Panc1 (cell line): ENCODE data around the gene DVL3. TPM values are rescaled to one million over a fixed set of nuclear protein-coding genes. Genes with fewer than 3 reads are reported as not detected.

Experiments
- ATAC-seq: fragments of 200-7000 bp; cut with Tn5 transposase; 2 replicates; pipeline ENCODE4 v1.9.1; 2020; ENCODE audit warnings: mild to moderate bottlenecking, moderate library complexity
- Bru-seq: library from RNA; stranded (reverse); fragments of 400-500 nt; gene quantifications from one replicate; lab custom pipeline; 2021; lab: Mats Ljungman, UMichigan
- BruChase-seq, 2 experiments: library from RNA; stranded (reverse); fragments of 400-500 nt; gene quantifications; one replicate each; lab custom pipeline; 2021; lab: Mats Ljungman, UMichigan
- BruUV-seq: library from RNA; stranded (reverse); fragments of 400-500 nt; replicated peaks from 2 replicates; lab custom pipeline; 2021; lab: Mats Ljungman, UMichigan
- CTCF ChIA-PET: fragments of 300-600 bp; sonication (Branson Sonifier 250); formaldehyde crosslinking; loops from one replicate; lab custom pipeline; 2022; ENCODE audit warnings: antibody characterized with exemption; lab: Charles Lee
- POLR2A ChIA-PET: fragments of 300-600 bp; sonication (Branson Sonifier 250); formaldehyde crosslinking; loops from one replicate; lab custom pipeline; 2022; ENCODE audit warnings: antibody characterized with exemption; lab: Charles Lee
- DNase-seq: peaks from one replicate; pipeline ENCODE4 v3.0.0-alpha.2; 2010; ENCODE audit warnings: low read depth, low spot score
- H3K27ac ChIP-seq: 2 replicates; pipeline ENCODE4 v1.5.1; 2011; ENCODE audit warnings: mild to moderate bottlenecking, low read length, inconsistent platforms
- H3K27me3 ChIP-seq: fragments of 200-500 bp; sonication (Bioruptor generic); 2 replicates; pipeline ENCODE4 v1.6.0; 2014; ENCODE audit warnings: low read length, inconsistent platforms; ENCODE audit not compliant: control insufficient read depth, insufficient read depth
- H3K36me3 ChIP-seq: fragments of 200-500 bp; sonication (Bioruptor generic); 2 replicates; pipeline ENCODE4 v1.5.1; 2014; ENCODE audit warnings: inconsistent platforms, mild to moderate bottlenecking, low read length, moderate library complexity; ENCODE audit not compliant: control insufficient read depth, insufficient read depth
- H3K4me1 ChIP-seq: 2 replicates; pipeline ENCODE4 v1.5.1; 2011; ENCODE audit warnings: inconsistent platforms, mild to moderate bottlenecking, low read length, moderate library complexity; ENCODE audit not compliant: control insufficient read depth, insufficient read depth
- H3K4me3 ChIP-seq, 2 experiments: 2 replicates each; pipeline ENCODE4 v1.5.1; 2011 to 2012; ENCODE audit warnings: low read depth in 2 of 2, low read length in 2 of 2, mild to moderate bottlenecking in 2 of 2, inconsistent platforms in 1 of 2, moderate library complexity in 1 of 2
- H3K9me3 ChIP-seq: fragments of 200-500 bp; sonication (Bioruptor generic); 2 replicates; pipeline ENCODE4 v1.5.1; 2014; ENCODE audit warnings: low read depth, mild to moderate bottlenecking, inconsistent platforms, low read length, moderate library complexity; ENCODE audit not compliant: control insufficient read depth, insufficient read depth
- POLR2AphosphoS5 ChIP-seq: IDR thresholded peaks from 2 replicates; pipeline ENCODE4 v1.6.1; 2012; ENCODE audit warnings: mild to moderate bottlenecking, low read depth, low read length, moderate library complexity
- SIN3A ChIP-seq: IDR thresholded peaks from 2 replicates; pipeline ENCODE4 v1.6.1; 2012; ENCODE audit warnings: low read depth, mild to moderate bottlenecking, low read length, moderate library complexity, borderline replicate concordance; ENCODE audit not compliant: insufficient read depth
- TCF7L2 ChIP-seq: IDR thresholded peaks from 2 replicates; pipeline ENCODE4 v1.6.1; 2011; ENCODE audit warnings: mild to moderate bottlenecking, low read depth, low read length, inconsistent platforms
- in situ Hi-C: cut with HindIII; loops from 2 replicates; pipeline ENCODE4 v1.10.0; 2016; ENCODE audit warnings: low sequenced_read_pairs, low pct_unique_long_range_greater_than_20kb
- intact Hi-C: fragments of 100-400 bp; cut with micrococcal nuclease; formaldehyde crosslinking; loops from one replicate; pipeline ENCODE4 v1.10.0; 2022; ENCODE audit not compliant: unreplicated experiment
- long read RNA-seq: library from polyadenylated mRNA; unstranded; transcript quantifications from one replicate; pipeline ENCODE4 v2.0.0, GENCODE V29; 2021; ENCODE audit not compliant: unreplicated experiment
- polyA plus RNA-seq: library from polyadenylated mRNA; unstranded; fragments of >200 nt; gene quantifications from one replicate; pipeline ENCODE4 v1.2.1, GENCODE V29; 2012; ENCODE audit warnings: missing spikeins; ENCODE audit not compliant: insufficient read length
- total RNA-seq: library from RNA; stranded (reverse); gene quantifications from one replicate; pipeline ENCODE4 v1.2.1, GENCODE V29; 2021; ENCODE audit not compliant: unreplicated experiment
- TF ChIP-seq, protein P1 (sequence below): fragments of 450-650 bp; IDR thresholded peaks from 2 replicates; pipeline ENCODE4 v1.5.1; 2017; ENCODE audit warnings: mild to moderate bottlenecking
- TF ChIP-seq, protein P2 (sequence below), 2 experiments: IDR thresholded peaks; 2 replicates each; pipeline ENCODE4 v1.6.1; 2011 to 2012; ENCODE audit warnings: low read depth in 2 of 2, control low read depth in 1 of 2, low read length in 1 of 2, mild to moderate bottlenecking in 1 of 2, moderate library complexity in 1 of 2; ENCODE audit not compliant: insufficient read depth in 1 of 2

The DVL3 gene
- total RNA-seq (97.2 TPM), Bru-seq, nascent RNA (percentile 82 among the genes with signal in this experiment), BruChase-seq, experiment 1, labeled RNA remaining after a 2-hour chase (percentile 93 among the genes with signal in this experiment), BruChase-seq, experiment 2, labeled RNA remaining after a 6-hour chase (percentile 95 among the genes with signal in this experiment)
- polyA plus RNA-seq = 94.3 TPM
- long read RNA-seq, full-length matches to known transcripts = 56 of 156 reads
- long read RNA-seq, partial matches to known transcripts = 27 of 156 reads
- long read RNA-seq, other reads (novel, unspliced or antisense) = 73 of 156 reads

DNA sequence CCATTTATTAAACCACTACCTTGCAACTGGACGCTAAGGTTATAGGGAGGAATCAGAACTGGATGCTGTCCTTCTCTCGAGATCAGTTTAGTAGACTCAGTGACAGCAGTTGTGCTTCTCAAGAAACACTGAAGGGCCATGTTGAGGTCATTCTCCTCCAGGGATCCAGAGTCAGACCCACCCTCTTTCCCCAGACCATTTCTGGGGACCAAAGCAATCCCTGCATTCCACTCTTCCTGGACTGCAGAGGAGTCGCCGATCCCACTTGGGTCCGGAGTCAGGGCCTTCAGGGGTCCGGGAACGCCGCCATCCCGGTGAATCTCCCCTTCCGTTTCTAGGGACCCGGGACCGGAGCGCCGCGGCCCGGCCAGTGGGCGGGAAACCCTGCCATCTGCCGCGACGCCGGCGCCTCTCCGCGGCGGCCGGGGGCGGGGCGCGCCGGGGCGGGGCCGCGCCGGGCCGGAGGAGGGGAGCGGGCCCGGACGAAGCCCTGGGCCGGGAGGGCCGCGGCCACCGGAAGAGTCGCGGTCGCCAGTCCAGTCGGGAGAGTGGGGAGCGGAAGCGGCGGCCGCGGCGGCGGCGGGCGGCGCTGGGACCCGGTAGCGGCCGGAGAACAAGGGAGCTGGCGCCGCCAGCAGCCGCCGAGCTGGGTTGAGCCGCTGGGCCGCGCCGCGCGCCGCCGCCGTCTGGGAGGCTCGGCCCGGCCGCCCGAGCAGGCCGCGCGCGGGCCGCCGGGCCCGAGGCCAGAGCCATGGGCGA, at the start of gene DVL3:
TSS of gene DVL3 (plus strand) at position 493 of the 759 bp plus-strand sequence. CDS start at position 752, 259 bp downstream.
- peaks cover 17% of the 10 kb centered on the region for H3K4me1 ChIP-seq
- peak within 1 kb of the TSS; percentile 97 for H3K27ac ChIP-seq
- ChIA-PET POLR2A (interaction anchor here (0.6 to 1.0 kb wide), 2 partner anchors 19 to 124 kb away, joined by 5 to 6 read pairs; no protein-coding TSS in a partner anchor), CTCF (interaction anchor here (0.5 to 0.6 kb wide), 2 partner anchors 53 to 134 kb away, joined by 5 read pairs; no protein-coding TSS in a partner anchor)
- in situ Hi-C loops (no loop called here), intact Hi-C loops (no loop called here)
- peaks cover 5% of the 10 kb centered on the region; the same call in 1 of the 2 replicates for H3K36me3 ChIP-seq
- no peak for DNase-seq
- no TSS peak for BruUV-seq
- peak within 1 kb of the TSS; percentile 88 to 93 for H3K4me3 ChIP-seq
- H3K27me3 ChIP-seq = no peaks in the 10 kb centered on the region
- peak; percentile 94 for ATAC-seq
- no peaks in the 10 kb centered on the region for H3K9me3 ChIP-seq
- TF ChIP-seq, protein P1, sequence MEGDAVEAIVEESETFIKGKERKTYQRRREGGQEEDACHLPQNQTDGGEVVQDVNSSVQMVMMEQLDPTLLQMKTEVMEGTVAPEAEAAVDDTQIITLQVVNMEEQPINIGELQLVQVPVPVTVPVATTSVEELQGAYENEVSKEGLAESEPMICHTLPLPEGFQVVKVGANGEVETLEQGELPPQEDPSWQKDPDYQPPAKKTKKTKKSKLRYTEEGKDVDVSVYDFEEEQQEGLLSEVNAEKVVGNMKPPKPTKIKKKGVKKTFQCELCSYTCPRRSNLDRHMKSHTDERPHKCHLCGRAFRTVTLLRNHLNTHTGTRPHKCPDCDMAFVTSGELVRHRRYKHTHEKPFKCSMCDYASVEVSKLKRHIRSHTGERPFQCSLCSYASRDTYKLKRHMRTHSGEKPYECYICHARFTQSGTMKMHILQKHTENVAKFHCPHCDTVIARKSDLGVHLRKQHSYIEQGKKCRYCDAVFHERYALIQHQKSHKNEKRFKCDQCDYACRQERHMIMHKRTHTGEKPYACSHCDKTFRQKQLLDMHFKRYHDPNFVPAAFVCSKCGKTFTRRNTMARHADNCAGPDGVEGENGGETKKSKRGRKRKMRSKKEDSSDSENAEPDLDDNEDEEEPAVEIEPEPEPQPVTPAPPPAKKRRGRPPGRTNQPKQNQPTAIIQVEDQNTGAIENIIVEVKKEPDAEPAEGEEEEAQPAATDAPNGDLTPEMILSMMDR = no peak
- peak; percentile 73; the same call in 1 of the 2 replicates for TF ChIP-seq SIN3A
- TF ChIP-seq, protein P2, sequence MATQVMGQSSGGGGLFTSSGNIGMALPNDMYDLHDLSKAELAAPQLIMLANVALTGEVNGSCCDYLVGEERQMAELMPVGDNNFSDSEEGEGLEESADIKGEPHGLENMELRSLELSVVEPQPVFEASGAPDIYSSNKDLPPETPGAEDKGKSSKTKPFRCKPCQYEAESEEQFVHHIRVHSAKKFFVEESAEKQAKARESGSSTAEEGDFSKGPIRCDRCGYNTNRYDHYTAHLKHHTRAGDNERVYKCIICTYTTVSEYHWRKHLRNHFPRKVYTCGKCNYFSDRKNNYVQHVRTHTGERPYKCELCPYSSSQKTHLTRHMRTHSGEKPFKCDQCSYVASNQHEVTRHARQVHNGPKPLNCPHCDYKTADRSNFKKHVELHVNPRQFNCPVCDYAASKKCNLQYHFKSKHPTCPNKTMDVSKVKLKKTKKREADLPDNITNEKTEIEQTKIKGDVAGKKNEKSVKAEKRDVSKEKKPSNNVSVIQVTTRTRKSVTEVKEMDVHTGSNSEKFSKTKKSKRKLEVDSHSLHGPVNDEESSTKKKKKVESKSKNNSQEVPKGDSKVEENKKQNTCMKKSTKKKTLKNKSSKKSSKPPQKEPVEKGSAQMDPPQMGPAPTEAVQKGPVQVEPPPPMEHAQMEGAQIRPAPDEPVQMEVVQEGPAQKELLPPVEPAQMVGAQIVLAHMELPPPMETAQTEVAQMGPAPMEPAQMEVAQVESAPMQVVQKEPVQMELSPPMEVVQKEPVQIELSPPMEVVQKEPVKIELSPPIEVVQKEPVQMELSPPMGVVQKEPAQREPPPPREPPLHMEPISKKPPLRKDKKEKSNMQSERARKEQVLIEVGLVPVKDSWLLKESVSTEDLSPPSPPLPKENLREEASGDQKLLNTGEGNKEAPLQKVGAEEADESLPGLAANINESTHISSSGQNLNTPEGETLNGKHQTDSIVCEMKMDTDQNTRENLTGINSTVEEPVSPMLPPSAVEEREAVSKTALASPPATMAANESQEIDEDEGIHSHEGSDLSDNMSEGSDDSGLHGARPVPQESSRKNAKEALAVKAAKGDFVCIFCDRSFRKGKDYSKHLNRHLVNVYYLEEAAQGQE (IDR thresholded peaks at IDR 0.05; ENCODE audit: insufficient read depth in 1 of 2, low read depth in 2 of 2, low read length in 1 of 2) = no peak

DNA sequence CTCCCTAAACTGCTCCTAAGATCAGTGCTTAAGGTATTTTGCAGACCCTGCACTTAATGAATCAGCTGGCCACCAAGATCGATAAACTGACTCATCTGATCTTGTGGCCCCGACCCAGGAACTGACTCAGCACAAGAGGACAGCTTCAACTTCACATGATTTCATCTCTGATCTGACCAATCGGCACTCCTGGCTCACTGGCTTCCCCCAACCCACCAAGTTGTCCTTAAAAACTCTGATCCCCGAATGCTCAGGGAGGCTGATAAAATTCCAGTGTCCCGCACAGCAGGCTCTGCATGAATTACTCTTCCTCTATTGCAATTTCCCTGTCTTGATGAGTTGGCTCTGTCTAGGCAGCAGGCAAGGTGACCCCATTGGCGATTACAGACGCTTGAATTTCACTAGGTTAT, 44.9 kb upstream of the DVL3 start:
- intact Hi-C loops = no loop called here
- H3K27me3 ChIP-seq = no peaks in the 10 kb centered on the region
- peak overlapping the region in 1 of 2 experiments; percentile 14; a peak in 2 of 4 replicates for H3K4me3 ChIP-seq
- no peak overlapping the region for H3K27ac ChIP-seq
- ChIA-PET CTCF (no interaction called here), POLR2A (no interaction called here)
- BruUV-seq = no TSS peak
- TF ChIP-seq POLR2AphosphoS5 (no peak), SIN3A (no peak), TCF7L2 (no peak)
- TF ChIP-seq, protein P2 (IDR thresholded peaks at IDR 0.05; ENCODE audit: insufficient read depth in 1 of 2, low read depth in 2 of 2, low read length in 1 of 2) = no peak
- TF ChIP-seq, protein P1 = no peak
- ATAC-seq (peak; percentile 78; the same call in 1 of the 2 replicates), DNase-seq (peak; percentile 71)
- no peaks in the 10 kb centered on the region for H3K4me1 ChIP-seq
- H3K36me3 ChIP-seq = no peaks in the 10 kb centered on the region
- H3K9me3 ChIP-seq = no peaks in the 10 kb centered on the region
- in situ Hi-C loops = no loop called here
